HPDE6-E6E7 (cell line): Measurements from ENCODE around the gene TTI1.
"Not testable (repeated sequence)": the region's sequence is repeated elsewhere in the genome, so short reads cannot be mapped to it uniquely, and the experiment has no call there.

Experiments used
- DNase-seq: peaks from one replicate; pipeline ENCODE4 v3.0.0; 2011; ENCODE audit warnings: missing footprints; ENCODE audit errors: extremely low spot score

The TTI1 gene

GRCh38 chr20:38009416-38009815 is 23.8 kb downstream of the TTI1 start:
- DNase-seq, result not testable (repeated sequence)

GRCh38 chr20:38008233-38008944 is 24.9 kb downstream of the TTI1 start:
- DNase-seq, result no peak

GRCh38 chr20:38007526-38007925 is 25.7 kb downstream of the TTI1 start:
- no peak for DNase-seq

- no peak for DNase-seq
Observed at GRCh38 chr20:38005903-38006302, 27.4 kb downstream of the TTI1 start.

- no peak for DNase-seq
Observed at GRCh38 chr20:38004416-38004815, 28.8 kb downstream of the TTI1 start.

- DNase-seq, result no peak
Observed at GRCh38 chr20:38002422-38002821, 30.8 kb downstream of the TTI1 start.

GRCh38 chr20:38001981-38002380 is 31.3 kb downstream of the TTI1 start:
- no peak for DNase-seq

GRCh38 chr20:38001173-38001875 is 31.9 kb downstream of the TTI1 start:
- DNase-seq, result peak; percentile 95

GRCh38 chr20:38000293-38000692 is 33.0 kb downstream of the TTI1 start:
- no peak for DNase-seq

- DNase-seq, result no peak
Observed at GRCh38 chr20:37999526-38000263, 33.6 kb downstream of the TTI1 start.

GRCh38 chr20:37997516-37997915 is 35.7 kb downstream of the TTI1 start:
- DNase-seq, result no peak

GRCh38 chr20:37995856-37996605 is 37.2 kb downstream of the TTI1 start:
- DNase-seq, result no peak

GRCh38 chr20:37994512-37994911 is 38.7 kb downstream of the TTI1 start:
- DNase-seq, result peak; percentile 100

GRCh38 chr20:37992802-37993409 is 40.4 kb downstream of the TTI1 start:
- DNase-seq, result peak; percentile 94

GRCh38 chr20:37991908-37992307 is 41.3 kb downstream of the TTI1 start:
- no peak for DNase-seq

- no peak for DNase-seq
Observed at GRCh38 chr20:37991157-37991866, 41.9 kb downstream of the TTI1 start.

- peak; percentile 98 for DNase-seq
Observed at GRCh38 chr20:37990571-37991151, 42.6 kb downstream of the TTI1 start.

GRCh38 chr20:37989601-37990295 is 43.5 kb downstream of the TTI1 start:
- peak; percentile 58 for DNase-seq

GRCh38 chr20:37988306-37988954 is 44.8 kb downstream of the TTI1 start:
- DNase-seq, result no peak
